ENCODE results near the gene ZNF394.
A peak's percentile ranks its signal among the peaks of the same experiment; 100 is the strongest.

Gene ZNF394

DNA sequence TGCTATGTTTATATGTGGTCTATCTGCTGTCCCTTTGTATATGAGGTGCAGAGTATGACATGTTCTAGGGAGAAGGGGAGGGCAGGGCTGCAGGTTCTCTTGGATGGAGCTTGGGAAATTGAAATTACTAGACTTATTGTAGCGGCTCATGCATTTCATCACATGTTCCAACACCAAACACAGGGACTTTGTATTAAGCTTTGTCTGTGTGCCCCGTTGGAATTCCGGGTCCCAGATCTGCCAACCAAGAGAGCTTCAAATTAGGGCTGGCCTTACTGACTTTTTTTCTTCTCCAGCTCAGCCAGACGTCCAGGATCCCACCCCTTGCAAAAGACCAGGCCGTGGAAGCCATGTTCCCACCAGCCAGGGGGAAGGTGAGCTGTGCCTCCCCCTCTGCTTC lies 24.0 kb downstream of the ZNF394 start:
- no peak for DNase-seq (ENCODE audit: low read depth in 2 of 2)
- TF ChIP-seq CTCF (IDR thresholded peaks at IDR 0.05; ENCODE audit: low read depth, low read length), result no peak
- no peak overlapping the region for H3K4me3 ChIP-seq (replicated peaks in 1 of 2; ENCODE audit: low read depth in 2 of 2, low read length in 2 of 2)

DNA sequence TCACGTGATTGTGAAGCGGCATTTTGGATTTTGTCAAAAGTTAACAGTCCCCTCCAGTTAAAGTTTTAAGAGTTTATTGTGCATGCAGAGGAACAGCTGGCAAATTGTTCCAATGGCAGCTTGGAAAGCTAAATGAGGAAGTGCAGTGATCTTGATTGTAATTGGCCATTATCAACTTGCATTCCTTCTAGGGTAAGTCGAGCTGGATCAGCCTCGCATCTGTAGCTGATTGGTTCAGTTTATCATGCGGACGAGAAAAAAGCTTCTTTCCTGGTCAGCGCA lies 26.8 kb downstream of the ZNF394 start:
- peak; percentile 73 to 78 for DNase-seq (ENCODE audit: low read depth in 2 of 2)
- TF ChIP-seq CTCF (IDR thresholded peaks at IDR 0.05; ENCODE audit: low read depth, low read length), result no peak

DNA sequence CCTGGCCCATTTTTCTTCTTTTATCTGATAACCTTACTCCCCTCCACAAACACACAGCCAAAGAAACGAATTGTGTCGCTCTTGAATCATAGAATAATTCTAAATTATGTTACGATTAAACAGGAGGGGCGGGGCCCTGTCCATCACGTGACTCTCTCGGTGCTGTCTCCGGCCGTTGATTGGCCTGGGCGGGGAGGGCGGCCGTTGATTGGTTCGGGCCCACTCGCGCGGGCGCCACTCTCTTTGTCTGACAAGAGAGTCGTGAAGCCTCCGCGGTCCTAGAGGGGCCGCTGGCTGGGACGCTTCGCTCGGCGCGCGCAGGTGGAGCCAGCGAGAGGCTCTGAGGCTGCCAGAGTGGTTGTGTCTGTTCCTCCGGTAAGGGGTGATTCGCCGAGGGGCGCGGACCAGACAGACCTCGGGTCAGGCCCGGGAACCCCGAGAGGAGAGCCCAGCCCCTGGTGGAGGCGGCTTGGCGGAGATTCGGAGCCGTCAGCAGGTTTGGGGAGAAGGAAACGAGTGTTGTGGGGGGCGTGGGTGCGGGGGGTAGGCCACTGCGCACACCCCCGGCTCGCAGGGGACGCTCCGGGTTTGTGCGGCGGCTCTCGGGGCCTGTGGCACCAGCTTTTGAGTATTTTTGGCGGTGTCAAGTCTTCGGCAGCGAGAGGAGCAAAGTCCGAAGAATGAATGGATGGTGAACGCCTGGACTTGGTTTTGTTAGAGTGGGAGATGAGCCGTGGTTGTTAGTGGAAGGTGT lies 27.3 kb downstream of the ZNF394 start, which contains the start of gene ZNF789:
ZNF789 (plus strand) TSS at position 330 of the 754 bp plus-strand sequence. CDS start 3,567 bp downstream, outside the sequence.
- H3K4me3 ChIP-seq (replicated peaks in 1 of 2; ENCODE audit: low read depth in 2 of 2, low read length in 2 of 2), result peak within 1 kb of the TSS; percentile 91 to 93
- peak; percentile 97 for DNase-seq (ENCODE audit: low read depth in 2 of 2)
- TF ChIP-seq CTCF (IDR thresholded peaks at IDR 0.05; ENCODE audit: low read depth, low read length), result no peak

More for the DNA sequence above, 26.8 kb downstream of the ZNF394 start:
- H3K4me3 ChIP-seq (replicated peaks in 1 of 2; ENCODE audit: low read depth in 2 of 2, low read length in 2 of 2), result peak overlapping the region; percentile 91 to 93

GRCh38 chr7:99469381-99470065 lies 30.6 kb downstream of the ZNF394 start:
- DNase-seq (ENCODE audit: low read depth in 2 of 2), result peak in 1 of 2 donors; percentile 25
- no peak overlapping the region for H3K4me3 ChIP-seq (replicated peaks in 1 of 2; ENCODE audit: low read depth in 2 of 2, low read length in 2 of 2)
- TF ChIP-seq CTCF (IDR thresholded peaks at IDR 0.05; ENCODE audit: low read depth, low read length), result no peak

DNA sequence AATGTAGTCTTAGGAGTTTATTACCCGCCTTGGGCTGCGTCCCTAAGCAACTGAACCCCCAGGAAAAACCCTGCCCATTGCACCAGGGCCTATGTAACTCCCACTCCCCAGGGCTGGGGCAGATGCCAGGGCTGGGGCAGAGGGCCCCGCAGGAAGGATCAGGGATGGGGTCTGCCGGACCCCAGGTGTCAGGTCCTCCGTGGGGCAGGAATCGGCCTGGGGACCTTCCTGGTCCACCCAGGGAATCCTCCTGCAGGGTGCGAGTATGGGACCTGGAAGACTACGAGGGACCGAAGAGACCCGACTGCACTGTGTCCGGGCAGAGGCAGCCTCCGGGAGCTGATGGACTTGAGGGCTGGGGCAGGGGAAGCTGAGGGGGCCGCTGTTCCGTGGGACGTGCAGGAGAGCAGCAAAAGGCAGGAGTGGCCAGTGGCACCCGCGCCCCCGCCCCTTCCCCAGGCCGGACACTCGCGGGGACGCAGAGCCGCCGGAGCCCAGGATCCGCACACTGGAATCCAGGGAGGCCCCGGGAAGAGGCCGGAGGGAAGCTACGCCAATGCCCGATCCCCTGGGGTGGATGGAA lies 31.7 kb downstream of the ZNF394 start:
- TF ChIP-seq CTCF (IDR thresholded peaks at IDR 0.05; ENCODE audit: low read depth, low read length), result no peak
- no peak for DNase-seq (ENCODE audit: low read depth in 2 of 2)
- H3K4me3 ChIP-seq (replicated peaks in 1 of 2; ENCODE audit: low read depth in 2 of 2, low read length in 2 of 2), result no peak overlapping the region

- no peak for DNase-seq (ENCODE audit: low read depth in 2 of 2)
- no peak for TF ChIP-seq CTCF (IDR thresholded peaks at IDR 0.05; ENCODE audit: low read depth, low read length)
Observed at GRCh38 chr7:99465421-99465768, 34.7 kb downstream of the ZNF394 start.

More at GRCh38 chr7:99465421-99465768, 34.7 kb downstream of the ZNF394 start:
- peak overlapping the region; percentile 84 to 96 for H3K4me3 ChIP-seq (replicated peaks in 1 of 2; ENCODE audit: low read depth in 2 of 2, low read length in 2 of 2)
